AG04449 (cell line): ENCODE data around the gene EFNA5.
A peak's percentile ranks its signal among the peaks of the same experiment; 100 is the strongest.

Source experiments
- CTCF ChIA-PET: fragments of 350-600 bp; formaldehyde crosslinking; extraction: SDS; loops from one replicate; lab custom pipeline; 2021; ENCODE audit warnings: antibody characterized with exemption; lab: Yijun Ruan, JAX
- POLR2A ChIA-PET: fragments of 400-600, 350-600 bp; formaldehyde crosslinking; extraction: SDS; loops from one replicate; lab custom pipeline; 2020; ENCODE audit warnings: antibody characterized with exemption, inconsistent platforms; lab: Yijun Ruan, JAX
- DNase-seq: peaks from one replicate; pipeline ENCODE4 v3.0.0-alpha.2; 2010; ENCODE audit warnings: low read depth, low spot score
- H3K4me3 ChIP-seq: 2 replicates; pipeline ENCODE4 v1.5.1; 2011; ENCODE audit warnings: low read depth, mild to moderate bottlenecking, control low read depth, low read length
- CTCF ChIP-seq: IDR thresholded peaks from one replicate; pipeline ENCODE4 v1.5.1; 2011; ENCODE audit warnings: mild to moderate bottlenecking, moderate library complexity, low read length, control low read depth, inconsistent platforms; ENCODE audit not compliant: insufficient read depth; ENCODE audit errors: missing control alignments

Gene EFNA5

GRCh38 chr5:107516452-107517184 lies 154.1 kb downstream of the EFNA5 start:
- CTCF ChIA-PET: no interaction called here
- no peak for TF ChIP-seq CTCF
- POLR2A ChIA-PET: no interaction called here
- no peak overlapping the region for H3K4me3 ChIP-seq
- DNase-seq: peak; percentile 12

- no peak for DNase-seq
- ChIA-PET CTCF (no interaction called here), POLR2A (no interaction called here)
- no peak overlapping the region for H3K4me3 ChIP-seq
- no peak for TF ChIP-seq CTCF
Observed at GRCh38 chr5:107515521-107516080, 155.1 kb downstream of the EFNA5 start.

GRCh38 chr5:107514305-107514704 lies 156.4 kb downstream of the EFNA5 start:
- ChIA-PET CTCF (no interaction called here), POLR2A (no interaction called here)
- no peak overlapping the region for H3K4me3 ChIP-seq
- no peak for TF ChIP-seq CTCF
- DNase-seq: no peak

- no peak for TF ChIP-seq CTCF
- POLR2A ChIA-PET: no interaction called here
- no peak for DNase-seq
- H3K4me3 ChIP-seq: no peak overlapping the region
- CTCF ChIA-PET: no interaction called here
Observed at GRCh38 chr5:107513337-107514085, 157.2 kb downstream of the EFNA5 start.

GRCh38 chr5:107512029-107512428 lies 158.7 kb downstream of the EFNA5 start:
- no peak for TF ChIP-seq CTCF
- CTCF ChIA-PET: no interaction called here

GRCh38 chr5:107510125-107510524 lies 160.6 kb downstream of the EFNA5 start:
- DNase-seq: no peak
- CTCF ChIA-PET: no interaction called here

More at GRCh38 chr5:107512029-107512428, 158.7 kb downstream of the EFNA5 start:
- H3K4me3 ChIP-seq: no peak overlapping the region
- no peak for DNase-seq
- POLR2A ChIA-PET: no interaction called here

More at GRCh38 chr5:107510125-107510524, 160.6 kb downstream of the EFNA5 start:
- no peak overlapping the region for H3K4me3 ChIP-seq
- no peak for TF ChIP-seq CTCF
- POLR2A ChIA-PET: no interaction called here
